DND-41 (cell line): ENCODE measurements around the gene GOSR1.

ENCODE experiments used
- CTCF ChIP-seq: IDR thresholded peaks from 2 replicates; pipeline ENCODE4 v1.5.1; 2012; ENCODE audit warnings: borderline replicate concordance, low read length, moderate library complexity, mild to moderate bottlenecking; ENCODE audit not compliant: poor library complexity, severe bottlenecking; ENCODE audit errors: extremely low read depth
- EZH2 ChIP-seq: IDR thresholded peaks from 3 replicates; pipeline ENCODE4 v1.6.1; 2012; ENCODE audit warnings: borderline replicate concordance, low read depth, mild to moderate bottlenecking, moderate library complexity, low read length, inconsistent platforms; ENCODE audit not compliant: severe bottlenecking

DNA sequence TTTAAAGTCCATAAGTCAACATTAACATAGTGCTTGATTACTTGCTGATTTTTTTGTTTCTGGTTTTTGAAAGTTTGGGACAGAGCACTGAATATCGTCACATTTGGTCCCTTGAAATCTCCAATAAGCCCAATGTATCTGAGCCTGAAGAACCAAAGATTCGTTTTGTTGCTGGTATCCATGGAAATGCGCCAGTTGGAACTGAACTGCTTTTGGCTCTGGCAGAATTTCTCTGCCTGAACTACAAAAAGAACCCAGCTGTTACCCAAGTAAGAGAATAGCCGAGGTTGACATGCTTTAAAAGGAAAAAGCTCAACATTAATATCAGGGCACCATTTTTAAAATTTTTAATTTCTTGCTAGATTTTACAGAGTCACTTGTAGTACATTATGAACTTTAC, 27.7 kb upstream of the GOSR1 start:
- TF ChIP-seq CTCF (no peak), EZH2 (no peak)
